ENCODE data around the gene UBALD1. TPM values are rescaled to one million over a fixed set of nuclear protein-coding genes. Genes with fewer than 3 reads are reported as not detected.

Gene UBALD1
- total RNA-seq, 1 experiment from 2014 or later, result 45.9 TPM

DNA sequence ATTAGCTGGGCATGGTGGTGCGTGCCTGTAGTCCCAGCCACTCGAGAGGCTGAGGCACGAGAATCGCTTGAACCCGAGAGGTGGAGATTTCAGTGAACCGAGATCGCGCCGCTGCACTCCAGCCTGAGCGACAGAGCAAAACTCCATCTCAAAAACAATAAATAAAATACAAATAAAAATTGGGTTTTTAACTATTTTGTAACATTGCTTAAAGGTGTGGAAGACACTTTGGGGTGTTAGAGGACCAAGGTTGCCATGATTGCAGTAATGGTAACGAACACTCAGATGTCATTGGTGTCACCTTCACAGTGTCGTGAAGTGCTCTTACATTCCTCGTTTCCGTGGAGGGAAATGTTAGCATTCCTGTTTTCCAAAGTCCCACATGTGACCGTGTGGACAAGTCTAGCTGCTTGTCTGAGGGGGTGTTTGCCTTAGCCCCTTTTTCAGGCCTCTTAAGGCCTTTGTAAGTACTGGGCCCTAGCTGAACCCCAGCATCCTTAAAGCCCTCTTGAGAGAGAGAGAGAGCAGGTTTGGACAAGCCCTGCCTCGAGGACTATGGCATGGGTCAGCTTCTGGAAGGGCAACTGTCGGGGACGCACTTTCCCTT lies 49.9 kb downstream of the UBALD1 start:
- DNase-seq (ENCODE audit: low read depth, low spot score), result no peak
- H3K9me3 ChIP-seq (ENCODE audit: control insufficient read depth in 1 of 2, insufficient read depth in 1 of 2, low read depth in 1 of 2, low read length in 2 of 2), result no peaks in the 10 kb centered on the region
- TF ChIP-seq CEBPB (IDR thresholded peaks at IDR 0.05; ENCODE audit: low read depth), result no peak
- no peak for TF ChIP-seq FOSL1 (IDR thresholded peaks at IDR 0.05; ENCODE audit: low read depth)
- no peak for TF ChIP-seq RAD21 (IDR thresholded peaks at IDR 0.05; ENCODE audit: low read depth)
- no peak for TF ChIP-seq TCF7L2 (IDR thresholded peaks at IDR 0.05; ENCODE audit: borderline replicate concordance, extremely low read depth, insufficient read depth, insufficient read length)
- TF ChIP-seq, protein P1, sequence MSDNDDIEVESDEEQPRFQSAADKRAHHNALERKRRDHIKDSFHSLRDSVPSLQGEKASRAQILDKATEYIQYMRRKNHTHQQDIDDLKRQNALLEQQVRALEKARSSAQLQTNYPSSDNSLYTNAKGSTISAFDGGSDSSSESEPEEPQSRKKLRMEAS (IDR thresholded peaks at IDR 0.05), result no peak
- TF ChIP-seq SP1 (IDR thresholded peaks at IDR 0.05; ENCODE audit: low read depth), result no peak
- TF ChIP-seq CBX3 (IDR thresholded peaks at IDR 0.05; ENCODE audit: low read depth), result no peak
- TF ChIP-seq, protein P2, sequence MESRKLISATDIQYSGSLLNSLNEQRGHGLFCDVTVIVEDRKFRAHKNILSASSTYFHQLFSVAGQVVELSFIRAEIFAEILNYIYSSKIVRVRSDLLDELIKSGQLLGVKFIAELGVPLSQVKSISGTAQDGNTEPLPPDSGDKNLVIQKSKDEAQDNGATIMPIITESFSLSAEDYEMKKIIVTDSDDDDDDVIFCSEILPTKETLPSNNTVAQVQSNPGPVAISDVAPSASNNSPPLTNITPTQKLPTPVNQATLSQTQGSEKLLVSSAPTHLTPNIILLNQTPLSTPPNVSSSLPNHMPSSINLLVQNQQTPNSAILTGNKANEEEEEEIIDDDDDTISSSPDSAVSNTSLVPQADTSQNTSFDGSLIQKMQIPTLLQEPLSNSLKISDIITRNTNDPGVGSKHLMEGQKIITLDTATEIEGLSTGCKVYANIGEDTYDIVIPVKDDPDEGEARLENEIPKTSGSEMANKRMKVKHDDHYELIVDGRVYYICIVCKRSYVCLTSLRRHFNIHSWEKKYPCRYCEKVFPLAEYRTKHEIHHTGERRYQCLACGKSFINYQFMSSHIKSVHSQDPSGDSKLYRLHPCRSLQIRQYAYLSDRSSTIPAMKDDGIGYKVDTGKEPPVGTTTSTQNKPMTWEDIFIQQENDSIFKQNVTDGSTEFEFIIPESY (IDR thresholded peaks at IDR 0.05; ENCODE audit: extremely low read depth, insufficient replicate concordance, low read length), result no peak
- no peak for TF ChIP-seq ELF1 (IDR thresholded peaks at IDR 0.05; ENCODE audit: borderline replicate concordance, low read depth)
- TF ChIP-seq SIN3A (IDR thresholded peaks at IDR 0.05; ENCODE audit: low read depth), result no peak
- no peak for TF ChIP-seq EZH2 (IDR thresholded peaks at IDR 0.05)
- TF ChIP-seq POLR2AphosphoS5 (IDR thresholded peaks at IDR 0.05; ENCODE audit: low read depth, low read length), result no peak
- no peak for TF ChIP-seq YY1 (IDR thresholded peaks at IDR 0.05; ENCODE audit: extremely low read depth, insufficient replicate concordance, low read depth, low read length)
- TF ChIP-seq, protein P3, sequence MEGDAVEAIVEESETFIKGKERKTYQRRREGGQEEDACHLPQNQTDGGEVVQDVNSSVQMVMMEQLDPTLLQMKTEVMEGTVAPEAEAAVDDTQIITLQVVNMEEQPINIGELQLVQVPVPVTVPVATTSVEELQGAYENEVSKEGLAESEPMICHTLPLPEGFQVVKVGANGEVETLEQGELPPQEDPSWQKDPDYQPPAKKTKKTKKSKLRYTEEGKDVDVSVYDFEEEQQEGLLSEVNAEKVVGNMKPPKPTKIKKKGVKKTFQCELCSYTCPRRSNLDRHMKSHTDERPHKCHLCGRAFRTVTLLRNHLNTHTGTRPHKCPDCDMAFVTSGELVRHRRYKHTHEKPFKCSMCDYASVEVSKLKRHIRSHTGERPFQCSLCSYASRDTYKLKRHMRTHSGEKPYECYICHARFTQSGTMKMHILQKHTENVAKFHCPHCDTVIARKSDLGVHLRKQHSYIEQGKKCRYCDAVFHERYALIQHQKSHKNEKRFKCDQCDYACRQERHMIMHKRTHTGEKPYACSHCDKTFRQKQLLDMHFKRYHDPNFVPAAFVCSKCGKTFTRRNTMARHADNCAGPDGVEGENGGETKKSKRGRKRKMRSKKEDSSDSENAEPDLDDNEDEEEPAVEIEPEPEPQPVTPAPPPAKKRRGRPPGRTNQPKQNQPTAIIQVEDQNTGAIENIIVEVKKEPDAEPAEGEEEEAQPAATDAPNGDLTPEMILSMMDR (IDR thresholded peaks at IDR 0.05 in 2 of 3, conservative IDR thresholded peaks at IDR 0.05 in 1 of 3; ENCODE audit: borderline replicate concordance in 1 of 3, insufficient read depth in 1 of 3, low read depth in 2 of 3, low read length in 2 of 3), result no peak
- TF ChIP-seq, protein P4, sequence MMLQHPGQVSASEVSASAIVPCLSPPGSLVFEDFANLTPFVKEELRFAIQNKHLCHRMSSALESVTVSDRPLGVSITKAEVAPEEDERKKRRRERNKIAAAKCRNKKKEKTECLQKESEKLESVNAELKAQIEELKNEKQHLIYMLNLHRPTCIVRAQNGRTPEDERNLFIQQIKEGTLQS (IDR thresholded peaks at IDR 0.05), result no peak
- no peak for TF ChIP-seq EGR1 (IDR thresholded peaks at IDR 0.05; ENCODE audit: low read depth)
- TF ChIP-seq, protein P5, sequence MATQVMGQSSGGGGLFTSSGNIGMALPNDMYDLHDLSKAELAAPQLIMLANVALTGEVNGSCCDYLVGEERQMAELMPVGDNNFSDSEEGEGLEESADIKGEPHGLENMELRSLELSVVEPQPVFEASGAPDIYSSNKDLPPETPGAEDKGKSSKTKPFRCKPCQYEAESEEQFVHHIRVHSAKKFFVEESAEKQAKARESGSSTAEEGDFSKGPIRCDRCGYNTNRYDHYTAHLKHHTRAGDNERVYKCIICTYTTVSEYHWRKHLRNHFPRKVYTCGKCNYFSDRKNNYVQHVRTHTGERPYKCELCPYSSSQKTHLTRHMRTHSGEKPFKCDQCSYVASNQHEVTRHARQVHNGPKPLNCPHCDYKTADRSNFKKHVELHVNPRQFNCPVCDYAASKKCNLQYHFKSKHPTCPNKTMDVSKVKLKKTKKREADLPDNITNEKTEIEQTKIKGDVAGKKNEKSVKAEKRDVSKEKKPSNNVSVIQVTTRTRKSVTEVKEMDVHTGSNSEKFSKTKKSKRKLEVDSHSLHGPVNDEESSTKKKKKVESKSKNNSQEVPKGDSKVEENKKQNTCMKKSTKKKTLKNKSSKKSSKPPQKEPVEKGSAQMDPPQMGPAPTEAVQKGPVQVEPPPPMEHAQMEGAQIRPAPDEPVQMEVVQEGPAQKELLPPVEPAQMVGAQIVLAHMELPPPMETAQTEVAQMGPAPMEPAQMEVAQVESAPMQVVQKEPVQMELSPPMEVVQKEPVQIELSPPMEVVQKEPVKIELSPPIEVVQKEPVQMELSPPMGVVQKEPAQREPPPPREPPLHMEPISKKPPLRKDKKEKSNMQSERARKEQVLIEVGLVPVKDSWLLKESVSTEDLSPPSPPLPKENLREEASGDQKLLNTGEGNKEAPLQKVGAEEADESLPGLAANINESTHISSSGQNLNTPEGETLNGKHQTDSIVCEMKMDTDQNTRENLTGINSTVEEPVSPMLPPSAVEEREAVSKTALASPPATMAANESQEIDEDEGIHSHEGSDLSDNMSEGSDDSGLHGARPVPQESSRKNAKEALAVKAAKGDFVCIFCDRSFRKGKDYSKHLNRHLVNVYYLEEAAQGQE (IDR thresholded peaks at IDR 0.05; ENCODE audit: low read depth), result no peak
- no peak for TF ChIP-seq SRF (IDR thresholded peaks at IDR 0.05; ENCODE audit: low read depth)
- H4K20me1 ChIP-seq (ENCODE audit: insufficient read depth), result no peaks in the 10 kb centered on the region
- ATAC-seq, result no peak
- no peak overlapping the region for H3K27ac ChIP-seq (ENCODE audit: low read depth, low read length)
- no peak overlapping the region for H3K9ac ChIP-seq (ENCODE audit: low read length)
- H3K4me3 ChIP-seq (replicated peaks in 1 of 2; ENCODE audit: low read depth in 1 of 2, low read length in 2 of 2), result no peak overlapping the region
- no peaks in the 10 kb centered on the region for H3K4me1 ChIP-seq (ENCODE audit: control insufficient read depth in 1 of 2, insufficient read depth in 2 of 2, low read length in 2 of 2)
- H2AFZ ChIP-seq (ENCODE audit: low read depth, low read length, poor library complexity, severe bottlenecking), result no peak overlapping the region
- ChIA-PET POLR2A (no interaction called here), RAD21 (ENCODE audit: low non-redundant PET in 1 of 2, low total read pairs in 2 of 2, uncharacterized antibody in 2 of 2, unreplicated experiment in 2 of 2) (no interaction called here), CTCF (no interaction called here)
- no TSS peak for BruUV-seq (replicated peaks)
- H3K9me2 ChIP-seq (ENCODE audit: insufficient read depth), result no peaks in the 10 kb centered on the region
- no peak overlapping the region for H3K4me2 ChIP-seq (ENCODE audit: low read length)
- H3K79me2 ChIP-seq (ENCODE audit: insufficient read depth, low read length), result no peaks in the 10 kb centered on the region
- intact Hi-C loops (cut with micrococcal nuclease), result no loop called here
- no peaks in the 10 kb centered on the region for H3K36me3 ChIP-seq (ENCODE audit: control insufficient read depth in 1 of 2, insufficient read depth in 2 of 2, low read length in 2 of 2)
- H3K27me3 ChIP-seq (ENCODE audit: insufficient read depth, low read length), result no peaks in the 10 kb centered on the region

Measured in HCT116 (cell line).